Loucy (cell line): ENCODE results near the gene LRRD1.
"Not testable (repeated sequence)": the region's sequence is repeated elsewhere in the genome, so short reads cannot be mapped to it uniquely, and the experiment has no call there.

ENCODE experiments used
- CTCF ChIP-seq: fragments of 200-600 bp; sonication (generic); conservative IDR thresholded peaks from 2 replicates; pipeline ENCODE4 v1.5.1; 2014; ENCODE audit warnings: mild to moderate bottlenecking, antibody characterized with exemption, low read length
- EZH2phosphoT487 ChIP-seq: fragments of 200-600 bp; IDR thresholded peaks from 2 replicates; pipeline ENCODE4 v1.6.1; 2018; ENCODE audit warnings: antibody characterized with exemption, mild to moderate bottlenecking, moderate library complexity, borderline replicate concordance

GRCh38 chr7:92189246-92189645 lies 10.3 kb upstream of the LRRD1 start:
- not testable (repeated sequence) for TF ChIP-seq CTCF, EZH2phosphoT487
